ENCODE measurements around the gene MRPL51.

MRPL51 gene
- 8.7 to 53.3 reads per million in 2 donors for total RNA-seq

- peak; percentile 97 for DNase-seq
Observed at GRCh38 chr12:6492838-6493496, at the start of gene MRPL51. Gene MRPL51, minus strand, starts transcription at chr12:6493262. Its CDS starts 126 bp downstream, at chr12:6493136.

DNA sequence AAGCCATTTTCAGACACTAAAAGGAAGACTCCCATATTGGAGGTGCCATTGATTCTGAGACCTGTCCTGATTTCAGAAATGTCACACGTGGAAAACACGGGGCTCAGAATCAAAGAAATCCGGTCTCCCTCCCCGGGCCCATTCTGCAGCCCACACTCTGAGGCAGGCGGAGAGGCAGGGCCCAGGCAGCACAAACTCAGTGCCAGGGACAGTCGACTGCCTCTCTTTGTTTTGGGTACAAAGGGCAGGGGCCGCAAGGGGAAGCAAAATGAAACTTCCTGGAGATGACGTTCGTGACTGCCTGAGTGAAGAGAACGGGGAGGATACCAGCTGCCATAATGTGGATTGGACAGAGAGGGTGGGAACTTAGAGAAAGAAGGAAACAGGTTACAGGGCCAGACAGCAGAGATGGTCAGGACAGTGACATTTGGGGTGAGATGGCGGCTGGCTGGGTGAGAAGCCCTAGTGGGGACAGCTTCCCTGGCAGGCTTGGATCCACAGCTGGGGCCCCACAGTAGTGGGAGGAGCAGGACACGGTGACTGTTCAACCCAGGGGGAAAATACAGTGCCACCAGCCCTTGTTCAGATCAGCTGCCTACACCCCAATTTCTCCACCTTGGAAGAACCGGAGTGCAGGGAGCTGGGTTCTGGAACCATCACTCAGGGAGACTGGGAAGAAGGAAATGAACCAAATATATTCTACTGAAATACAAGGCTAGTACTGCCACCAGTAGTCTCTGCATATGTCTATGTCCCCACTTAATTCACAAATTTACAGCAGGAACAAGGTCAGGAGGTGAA, 49.3 kb upstream of the MRPL51 start:
- DNase-seq, result no peak

DNA sequence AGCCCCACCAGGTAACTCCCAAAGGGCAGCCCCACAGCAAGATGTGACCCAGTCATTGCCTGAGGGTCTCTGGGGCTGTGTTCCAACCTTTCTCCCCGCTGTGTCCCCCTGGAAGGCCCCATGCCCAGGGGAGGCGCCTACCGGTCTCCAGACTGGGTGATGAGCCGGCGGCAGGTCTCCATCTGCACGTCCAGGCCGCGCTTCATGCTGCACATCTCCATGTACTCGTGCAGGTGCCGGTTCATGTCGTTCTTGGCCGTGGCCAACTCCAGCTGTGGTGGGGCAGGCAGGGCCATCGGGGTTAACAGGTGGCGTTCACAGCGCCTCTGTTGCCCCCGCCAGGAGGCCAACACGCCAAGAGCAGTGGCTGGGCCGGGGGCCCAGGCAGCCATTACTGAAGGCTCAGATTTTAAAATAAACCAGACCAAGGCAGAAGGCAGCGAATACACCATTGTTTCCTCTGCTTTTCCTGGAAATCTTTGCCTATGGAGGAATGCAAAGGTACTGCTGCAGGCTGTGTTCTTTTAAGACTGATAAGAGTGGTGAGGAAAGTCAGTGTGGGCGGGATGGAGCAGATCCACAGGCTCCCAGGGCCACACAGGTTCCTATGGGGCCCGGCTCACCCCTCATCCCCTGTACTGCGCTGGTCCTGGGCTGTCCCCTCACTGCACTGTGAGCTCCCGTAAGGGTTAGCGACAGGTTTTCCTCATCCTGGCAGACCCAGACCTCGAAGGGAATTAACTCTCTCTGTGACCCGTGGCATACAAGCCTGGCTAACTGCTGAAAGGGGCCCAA, 48.5 kb upstream of the MRPL51 start:
- DNase-seq, result no peak

DNA sequence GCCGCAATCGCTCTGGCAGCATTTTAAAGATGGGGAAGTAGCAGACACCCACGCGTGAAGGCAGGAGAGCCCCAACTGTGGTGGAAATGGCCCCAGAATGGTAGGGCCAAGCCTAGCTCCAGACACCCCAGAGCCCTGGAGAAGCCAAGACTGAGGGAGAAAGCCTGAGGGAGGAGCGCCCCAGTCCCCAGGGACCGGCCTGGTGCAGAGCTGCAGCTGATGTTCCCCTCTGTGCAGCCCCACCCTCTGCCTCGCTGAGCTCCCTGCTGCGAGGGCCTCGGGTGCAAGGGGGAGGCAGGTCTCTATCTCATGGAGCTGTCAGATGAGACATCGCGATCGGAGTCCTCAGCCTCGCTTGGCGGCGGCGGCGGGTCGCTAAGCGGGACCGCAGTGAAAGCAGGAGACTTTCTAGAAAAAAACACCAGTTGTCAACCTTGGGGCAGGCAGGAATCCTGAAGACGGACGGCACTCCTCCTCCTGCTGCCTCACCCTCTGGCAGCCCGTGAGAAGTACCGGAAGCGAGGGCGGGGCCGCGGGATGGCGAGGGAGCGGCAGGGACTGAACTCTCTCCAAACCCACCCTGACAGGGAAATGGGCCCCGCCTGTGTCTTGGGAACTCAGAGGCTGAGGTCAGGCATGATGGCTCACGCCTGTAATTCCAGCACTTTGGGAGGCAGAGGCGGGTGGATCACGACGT, 47.3 kb upstream of the MRPL51 start:
- no peak for DNase-seq

DNA sequence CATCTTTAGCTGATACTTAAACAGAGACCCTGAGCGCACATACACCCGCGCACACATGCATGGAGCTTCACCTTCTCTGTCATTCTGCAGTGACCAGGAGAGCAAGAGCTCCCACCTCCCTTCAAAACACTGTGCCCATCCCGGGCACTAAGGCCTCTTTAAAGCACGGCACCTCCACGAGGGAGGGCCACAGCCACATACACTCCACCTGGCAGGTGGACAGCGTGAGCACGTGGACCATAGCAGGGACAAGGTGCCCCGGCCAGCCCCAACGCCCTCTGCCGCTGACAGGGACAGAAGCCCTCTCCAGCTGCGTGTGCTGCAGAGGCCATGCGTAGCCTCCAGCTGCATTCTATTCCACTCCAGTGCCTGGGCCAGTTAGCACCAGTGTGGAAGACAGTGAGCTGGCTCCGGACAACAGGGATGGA, 46.7 kb upstream of the MRPL51 start:
- no peak for DNase-seq

GRCh38 chr12:6539314-6539682, 46.2 kb upstream of the MRPL51 start:
- DNase-seq, result no peak

GRCh38 chr12:6538420-6539313, 45.6 kb upstream of the MRPL51 start:
- no peak for DNase-seq

GRCh38 chr12:6537580-6538419, 44.7 kb upstream of the MRPL51 start:
- DNase-seq, result peak; percentile 84

- DNase-seq, result no peak
Observed at GRCh38 chr12:6536894-6537579, 44.0 kb upstream of the MRPL51 start.

DNA sequence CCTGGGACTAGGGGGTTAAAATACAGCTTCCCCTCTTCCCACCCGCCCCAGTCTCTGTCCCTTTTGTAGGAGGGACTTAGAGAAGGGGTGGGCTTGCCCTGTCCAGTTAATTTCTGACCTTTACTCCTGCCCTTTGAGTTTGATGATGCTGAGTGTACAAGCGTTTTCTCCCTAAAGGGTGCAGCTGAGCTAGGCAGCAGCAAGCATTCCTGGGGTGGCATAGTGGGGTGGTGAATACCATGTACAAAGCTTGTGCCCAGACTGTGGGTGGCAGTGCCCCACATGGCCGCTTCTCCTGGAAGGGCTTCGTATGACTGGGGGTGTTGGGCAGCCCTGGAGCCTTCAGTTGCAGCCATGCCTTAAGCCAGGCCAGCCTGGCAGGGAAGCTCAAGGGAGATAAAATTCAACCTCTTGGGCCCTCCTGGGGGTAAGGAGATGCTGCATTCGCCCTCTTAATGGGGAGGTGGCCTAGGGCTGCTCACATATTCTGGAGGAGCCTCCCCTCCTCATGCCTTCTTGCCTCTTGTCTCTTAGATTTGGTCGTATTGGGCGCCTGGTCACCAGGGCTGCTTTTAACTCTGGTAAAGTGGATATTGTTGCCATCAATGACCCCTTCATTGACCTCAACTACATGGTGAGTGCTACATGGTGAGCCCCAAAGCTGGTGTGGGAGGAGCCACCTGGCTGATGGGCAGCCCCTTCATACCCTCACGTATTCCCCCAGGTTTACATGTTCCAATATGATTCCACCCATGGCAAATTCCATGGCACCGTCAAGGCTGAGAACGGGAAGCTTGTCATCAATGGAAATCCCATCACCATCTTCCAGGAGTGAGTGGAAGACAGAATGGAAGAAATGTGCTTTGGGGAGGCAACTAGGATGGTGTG, 43.1 kb upstream of the MRPL51 start:
- no peak for DNase-seq

DNA sequence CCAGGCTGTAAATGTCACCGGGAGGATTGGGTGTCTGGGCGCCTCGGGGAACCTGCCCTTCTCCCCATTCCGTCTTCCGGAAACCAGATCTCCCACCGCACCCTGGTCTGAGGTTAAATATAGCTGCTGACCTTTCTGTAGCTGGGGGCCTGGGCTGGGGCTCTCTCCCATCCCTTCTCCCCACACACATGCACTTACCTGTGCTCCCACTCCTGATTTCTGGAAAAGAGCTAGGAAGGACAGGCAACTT, 42.6 kb upstream of the MRPL51 start:
- DNase-seq, result no peak

DNA sequence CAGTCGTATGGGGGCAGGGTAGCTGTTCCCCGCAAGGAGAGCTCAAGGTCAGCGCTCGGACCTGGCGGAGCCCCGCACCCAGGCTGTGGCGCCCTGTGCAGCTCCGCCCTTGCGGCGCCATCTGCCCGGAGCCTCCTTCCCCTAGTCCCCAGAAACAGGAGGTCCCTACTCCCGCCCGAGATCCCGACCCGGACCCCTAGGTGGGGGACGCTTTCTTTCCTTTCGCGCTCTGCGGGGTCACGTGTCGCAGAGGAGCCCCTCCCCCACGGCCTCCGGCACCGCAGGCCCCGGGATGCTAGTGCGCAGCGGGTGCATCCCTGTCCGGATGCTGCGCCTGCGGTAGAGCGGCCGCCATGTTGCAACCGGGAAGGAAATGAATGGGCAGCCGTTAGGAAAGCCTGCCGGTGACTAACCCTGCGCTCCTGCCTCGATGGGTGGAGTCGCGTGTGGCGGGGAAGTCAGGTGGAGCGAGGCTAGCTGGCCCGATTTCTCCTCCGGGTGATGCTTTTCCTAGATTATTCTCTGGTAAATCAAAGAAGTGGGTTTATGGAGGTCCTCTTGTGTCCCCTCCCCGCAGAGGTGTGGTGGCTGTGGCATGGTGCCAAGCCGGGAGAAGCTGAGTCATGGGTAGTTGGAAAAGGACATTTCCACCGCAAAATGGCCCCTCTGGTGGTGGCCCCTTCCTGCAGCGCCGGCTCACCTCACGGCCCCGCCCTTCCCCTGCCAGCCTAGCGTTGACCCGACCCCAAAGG, 42.1 kb upstream of the MRPL51 start:
- peak; percentile 68 for DNase-seq

DNA sequence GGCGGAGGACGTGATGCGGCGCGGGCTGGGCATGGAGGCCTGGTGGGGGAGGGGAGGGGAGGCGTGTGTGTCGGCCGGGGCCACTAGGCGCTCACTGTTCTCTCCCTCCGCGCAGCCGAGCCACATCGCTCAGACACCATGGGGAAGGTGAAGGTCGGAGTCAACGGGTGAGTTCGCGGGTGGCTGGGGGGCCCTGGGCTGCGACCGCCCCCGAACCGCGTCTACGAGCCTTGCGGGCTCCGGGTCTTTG, 41.6 kb upstream of the MRPL51 start:
- no peak for DNase-seq

DNA sequence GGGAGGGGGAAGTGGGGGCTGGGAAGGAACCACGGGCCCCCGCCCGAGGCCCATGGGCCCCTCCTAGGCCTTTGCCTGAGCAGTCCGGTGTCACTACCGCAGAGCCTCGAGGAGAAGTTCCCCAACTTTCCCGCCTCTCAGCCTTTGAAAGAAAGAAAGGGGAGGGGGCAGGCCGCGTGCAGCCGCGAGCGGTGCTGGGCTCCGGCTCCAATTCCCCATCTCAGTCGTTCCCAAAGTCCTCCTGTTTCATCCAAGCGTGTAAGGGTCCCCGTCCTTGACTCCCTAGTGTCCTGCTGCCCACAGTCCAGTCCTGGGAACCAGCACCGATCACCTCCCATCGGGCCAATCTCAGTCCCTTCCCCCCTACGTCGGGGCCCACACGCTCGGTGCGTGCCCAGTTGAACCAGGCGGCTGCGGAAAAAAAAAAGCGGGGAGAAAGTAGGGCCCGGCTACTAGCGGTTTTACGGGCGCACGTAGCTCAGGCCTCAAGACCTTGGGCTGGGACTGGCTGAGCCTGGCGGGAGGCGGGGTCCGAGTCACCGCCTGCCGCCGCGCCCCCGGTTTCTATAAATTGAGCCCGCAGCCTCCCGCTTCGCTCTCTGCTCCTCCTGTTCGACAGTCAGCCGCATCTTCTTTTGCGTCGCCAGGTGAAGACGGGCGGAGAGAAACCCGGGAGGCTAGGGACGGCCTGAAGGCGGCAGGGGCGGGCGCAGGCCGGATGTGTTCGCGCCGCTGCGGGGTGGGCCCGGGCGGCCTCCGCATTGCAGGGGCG, 41.0 kb upstream of the MRPL51 start, which contains the start of gene GAPDH:
TSS of gene GAPDH (plus strand) at position 595 of the 772 bp plus-strand sequence. CDS start 316 bp downstream, outside the sequence.
- peak; percentile 80 for DNase-seq

DNA sequence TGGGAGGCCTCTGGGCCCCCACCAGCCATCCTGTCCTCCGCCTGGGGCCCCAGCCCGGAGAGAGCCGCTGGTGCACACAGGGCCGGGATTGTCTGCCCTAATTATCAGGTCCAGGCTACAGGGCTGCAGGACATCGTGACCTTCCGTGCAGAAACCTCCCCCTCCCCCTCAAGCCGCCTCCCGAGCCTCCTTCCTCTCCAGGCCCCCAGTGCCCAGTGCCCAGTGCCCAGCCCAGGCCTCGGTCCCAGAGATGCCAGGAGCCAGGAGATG, 40.5 kb upstream of the MRPL51 start:
- DNase-seq, result no peak

DNA sequence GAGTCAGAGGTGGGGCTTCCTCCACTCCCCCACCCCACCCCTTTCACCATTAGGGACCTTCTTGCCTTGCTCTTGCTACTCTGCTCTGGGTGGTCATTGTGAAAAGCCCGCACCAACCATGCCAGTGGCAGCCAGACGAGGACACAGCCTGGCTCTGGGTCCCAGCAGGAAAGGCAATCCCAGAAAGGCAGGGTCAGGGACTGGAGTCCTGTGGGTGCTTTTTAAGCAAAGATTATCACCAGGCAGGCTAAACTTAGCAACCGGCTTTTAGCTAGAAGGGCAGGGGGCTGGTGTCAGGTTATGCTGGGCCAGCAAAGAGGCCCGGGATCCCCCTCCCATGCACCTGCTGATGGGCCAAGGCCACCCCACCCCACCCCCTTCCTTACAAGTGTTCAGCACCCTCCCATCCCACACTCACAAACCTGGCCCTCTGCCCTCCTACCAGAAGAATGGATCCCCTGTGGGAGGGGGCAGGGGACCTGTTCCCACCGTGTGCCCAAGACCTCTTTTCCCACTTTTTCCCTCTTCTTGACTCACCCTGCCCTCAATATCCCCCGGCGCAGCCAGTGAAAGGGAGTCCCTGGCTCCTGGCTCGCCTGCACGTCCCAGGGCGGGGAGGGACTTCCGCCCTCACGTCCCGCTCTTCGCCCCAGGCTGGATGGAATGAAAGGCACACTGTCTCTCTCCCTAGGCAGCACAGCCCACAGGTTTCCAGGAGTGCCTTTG, 40.0 kb upstream of the MRPL51 start:
- no peak for DNase-seq
